ENCODE results near the gene SKIL.

The SKIL gene

GRCh38 chr3:170432416-170432815 lies 74.9 kb downstream of the SKIL start:
- Histone ChIP-seq H3K4me3 (ENCODE audit: low read length, poor library complexity, severe bottlenecking) (no peak overlapping the region), H3K36me3 (ENCODE audit: insufficient read depth, low read length) (no peaks in the 10 kb centered on the region), H3K4me2 (ENCODE audit: low read depth, low read length, poor library complexity, severe bottlenecking) (no peak overlapping the region), H3K27me3 (ENCODE audit: insufficient read depth, low read length, poor library complexity, severe bottlenecking) (no peaks in the 10 kb centered on the region), H3K79me2 (ENCODE audit: insufficient read depth, low read length) (no peaks in the 10 kb centered on the region), H3F3A (ENCODE audit: low read depth) (no peaks in the 10 kb centered on the region), H3K9ac (ENCODE audit: low read depth, low read length, poor library complexity, severe bottlenecking) (no peak overlapping the region), H3K4me1 (ENCODE audit: insufficient read depth, low read length, poor library complexity, severe bottlenecking) (peaks cover 16% of the 10 kb centered on the region), H3K9me2 (replicated peaks; ENCODE audit: low read depth, low read length) (no peaks in the 10 kb centered on the region), H4K20me1 (ENCODE audit: insufficient read depth, low read length, poor library complexity, severe bottlenecking) (no peaks in the 10 kb centered on the region), H3K9me3 (ENCODE audit: insufficient read depth, low read depth, low read length) (no peaks in the 10 kb centered on the region), H2AFZ (ENCODE audit: low read length) (no peak overlapping the region)
- TF ChIP-seq EZH2phosphoT487 (IDR thresholded peaks at IDR 0.05; ENCODE audit: borderline replicate concordance) (no peak), CTCF (conservative IDR thresholded peaks at IDR 0.05; ENCODE audit: low read length) (no peak)

- H2AFZ ChIP-seq (ENCODE audit: low read length): no peak overlapping the region
- H3K9me2 ChIP-seq (replicated peaks; ENCODE audit: low read depth, low read length): no peaks in the 10 kb centered on the region
- H3K4me1 ChIP-seq (ENCODE audit: insufficient read depth, low read length, poor library complexity, severe bottlenecking): no peaks in the 10 kb centered on the region
- no peaks in the 10 kb centered on the region for H3K9me3 ChIP-seq (ENCODE audit: insufficient read depth, low read depth, low read length)
- H3K4me3 ChIP-seq (ENCODE audit: low read length, poor library complexity, severe bottlenecking): no peak overlapping the region
- no peak for TF ChIP-seq EZH2phosphoT487 (IDR thresholded peaks at IDR 0.05; ENCODE audit: borderline replicate concordance)
- TF ChIP-seq CTCF (conservative IDR thresholded peaks at IDR 0.05; ENCODE audit: low read length): no peak
- H3F3A ChIP-seq (ENCODE audit: low read depth): no peaks in the 10 kb centered on the region
- no peaks in the 10 kb centered on the region for H4K20me1 ChIP-seq (ENCODE audit: insufficient read depth, low read length, poor library complexity, severe bottlenecking)
- no peak overlapping the region for H3K4me2 ChIP-seq (ENCODE audit: low read depth, low read length, poor library complexity, severe bottlenecking)
- H3K36me3 ChIP-seq (ENCODE audit: insufficient read depth, low read length): no peaks in the 10 kb centered on the region
- no peak overlapping the region for H3K9ac ChIP-seq (ENCODE audit: low read depth, low read length, poor library complexity, severe bottlenecking)
- H3K79me2 ChIP-seq (ENCODE audit: insufficient read depth, low read length): no peaks in the 10 kb centered on the region
- H3K27me3 ChIP-seq (ENCODE audit: insufficient read depth, low read length, poor library complexity, severe bottlenecking): no peaks in the 10 kb centered on the region
These were observed 79.2 kb downstream of the SKIL start for GRCh38 chr3:170436697-170437096.

GRCh38 chr3:170437176-170437575 lies 79.7 kb downstream of the SKIL start:
- H2AFZ ChIP-seq (ENCODE audit: low read length): no peak overlapping the region
- no peaks in the 10 kb centered on the region for H3K9me3 ChIP-seq (ENCODE audit: insufficient read depth, low read depth, low read length)
- H3K9me2 ChIP-seq (replicated peaks; ENCODE audit: low read depth, low read length): no peaks in the 10 kb centered on the region
- no peak overlapping the region for H3K9ac ChIP-seq (ENCODE audit: low read depth, low read length, poor library complexity, severe bottlenecking)
- no peaks in the 10 kb centered on the region for H3K4me1 ChIP-seq (ENCODE audit: insufficient read depth, low read length, poor library complexity, severe bottlenecking)
- no peaks in the 10 kb centered on the region for H3K79me2 ChIP-seq (ENCODE audit: insufficient read depth, low read length)
- no peaks in the 10 kb centered on the region for H4K20me1 ChIP-seq (ENCODE audit: insufficient read depth, low read length, poor library complexity, severe bottlenecking)
- H3K27me3 ChIP-seq (ENCODE audit: insufficient read depth, low read length, poor library complexity, severe bottlenecking): no peaks in the 10 kb centered on the region
- no peak overlapping the region for H3K4me3 ChIP-seq (ENCODE audit: low read length, poor library complexity, severe bottlenecking)
- H3K36me3 ChIP-seq (ENCODE audit: insufficient read depth, low read length): no peaks in the 10 kb centered on the region
- TF ChIP-seq EZH2phosphoT487 (IDR thresholded peaks at IDR 0.05; ENCODE audit: borderline replicate concordance) (no peak), CTCF (conservative IDR thresholded peaks at IDR 0.05; ENCODE audit: low read length) (no peak)
- H3F3A ChIP-seq (ENCODE audit: low read depth): no peaks in the 10 kb centered on the region
- H3K4me2 ChIP-seq (ENCODE audit: low read depth, low read length, poor library complexity, severe bottlenecking): no peak overlapping the region

Data from Loucy (cell line).